Neuronal stem cell (in vitro differentiated cells): Measurements from ENCODE around the gene INSIG2. TPM values are rescaled to one million over a fixed set of nuclear protein-coding genes. Genes with fewer than 3 reads are reported as not detected.
A peak's percentile ranks its signal among the peaks of the same experiment; 100 is the strongest.

Experiments used
- DNase-seq: peaks from one replicate; pipeline ENCODE4 v3.0.0-alpha.2; 2013; ENCODE audit warnings: low spot score
- H2AFZ ChIP-seq: one replicate; pipeline ENCODE4 v1.6.1; 2013; ENCODE audit warnings: mild to moderate bottlenecking, low read length, inconsistent platforms
- H2AK5ac ChIP-seq: 2 replicates; pipeline ENCODE4 v1.6.1; 2013; ENCODE audit warnings: low read depth, mild to moderate bottlenecking, inconsistent platforms, low read length, moderate library complexity, mixed read lengths
- H2BK120ac ChIP-seq: 2 replicates; pipeline ENCODE4 v1.6.1; 2013; ENCODE audit warnings: low read depth, mild to moderate bottlenecking, inconsistent platforms, low read length, moderate library complexity, mixed read lengths
- H2BK12ac ChIP-seq: one replicate; pipeline ENCODE4 v1.6.1; 2013; ENCODE audit warnings: low read length, inconsistent platforms
- H2BK15ac ChIP-seq: 2 replicates; pipeline ENCODE4 v1.6.1; 2013; ENCODE audit warnings: mild to moderate bottlenecking, low read length, inconsistent platforms, mixed read lengths
- H2BK5ac ChIP-seq: one replicate; pipeline ENCODE4 v1.6.1; 2013; ENCODE audit warnings: inconsistent platforms, mild to moderate bottlenecking, low read length, moderate library complexity
- H3K14ac ChIP-seq: one replicate; pipeline ENCODE4 v1.6.1; 2013; ENCODE audit warnings: low read length, inconsistent platforms
- H3K18ac ChIP-seq: 2 replicates; pipeline ENCODE4 v1.6.1; 2013; ENCODE audit warnings: low read length, inconsistent platforms
- H3K23ac ChIP-seq: 2 replicates; pipeline ENCODE4 v1.6.1; 2013; ENCODE audit warnings: low read depth, mild to moderate bottlenecking, mixed read lengths, low read length, inconsistent platforms; ENCODE audit not compliant: poor library complexity
- H3K27ac ChIP-seq: replicated peaks from 3 replicates; pipeline ENCODE4 v1.5.1; 2013; ENCODE audit warnings: low read length, inconsistent platforms
- H3K27me3 ChIP-seq, 3 experiments: 2 replicates each; pipeline ENCODE4 v1.6.1; 2013; ENCODE audit warnings: low read length in 3 of 3, mild to moderate bottlenecking in 2 of 3, inconsistent platforms in 1 of 3, low read depth in 1 of 3, mixed read lengths in 1 of 3, moderate library complexity in 1 of 3; ENCODE audit not compliant: control insufficient read depth in 3 of 3, insufficient read depth in 3 of 3
- H3K36me3 ChIP-seq, 2 donors: replicated peaks in 1 of 2; 2 replicates each; pipeline ENCODE4 v1.6.1; 2013; ENCODE audit warnings: low read length in 2 of 2; ENCODE audit not compliant: control insufficient read depth in 2 of 2, insufficient read depth in 2 of 2
- H3K4ac ChIP-seq: 2 replicates; pipeline ENCODE4 v1.6.1; 2013; ENCODE audit warnings: inconsistent platforms, mild to moderate bottlenecking, low read length, moderate library complexity
- H3K4me1 ChIP-seq, 2 donors: 1 replicate in 1 of 2; 2 replicates in 1 of 2; pipeline ENCODE4 v1.6.1; 2013; ENCODE audit warnings: low read length in 2 of 2, low read depth in 1 of 2; ENCODE audit not compliant: control insufficient read depth in 2 of 2, insufficient read depth in 1 of 2
- H3K4me2 ChIP-seq: one replicate; pipeline ENCODE4 v1.6.1; 2013; ENCODE audit warnings: mild to moderate bottlenecking, low read length, inconsistent platforms; ENCODE audit not compliant: insufficient read depth, poor library complexity, severe bottlenecking
- H3K4me3 ChIP-seq, 2 donors: 2 replicates each; pipeline ENCODE4 v1.5.1; 2013; ENCODE audit warnings: low read length in 2 of 2, mild to moderate bottlenecking in 2 of 2, inconsistent platforms in 1 of 2, moderate library complexity in 1 of 2
- H3K79me1 ChIP-seq: one replicate; pipeline ENCODE4 v1.6.1; 2013; ENCODE audit warnings: low read depth, mild to moderate bottlenecking, inconsistent platforms, low read length, moderate library complexity
- H3K9ac ChIP-seq: one replicate; pipeline ENCODE4 v1.6.1; 2013; ENCODE audit warnings: mild to moderate bottlenecking, low read depth, low read length, inconsistent platforms; ENCODE audit not compliant: poor library complexity
- H3K9me3 ChIP-seq, 2 donors: replicated peaks in 1 of 2; 2 replicates each; pipeline versions ENCODE3 to v1.6.1; 2013; ENCODE audit warnings: low read length in 2 of 2, mild to moderate bottlenecking in 2 of 2, inconsistent platforms in 1 of 2, low read depth in 1 of 2, mixed read lengths in 1 of 2, moderate library complexity in 1 of 2; ENCODE audit not compliant: control insufficient read depth in 2 of 2, insufficient read depth in 1 of 2
- H4K8ac ChIP-seq: one replicate; pipeline ENCODE4 v1.6.1; 2013; ENCODE audit warnings: low read depth, mild to moderate bottlenecking, inconsistent platforms, low read length, moderate library complexity
- H4K91ac ChIP-seq: one replicate; pipeline ENCODE4 v1.6.1; 2013; ENCODE audit warnings: low read length, low read depth, mild to moderate bottlenecking, inconsistent platforms; ENCODE audit not compliant: poor library complexity
- WGBS, 2 donors: extraction: QIAGEN DNeasy Blood & Tissue Kit; methylation state at CpG; one replicate each; pipeline ENCODE4 v1.1.7; 2013; ENCODE audit warnings: missing lambda C conversion rate in 2 of 2, mixed read lengths in 1 of 2; ENCODE audit not compliant: insufficient read length in 2 of 2, insufficient replicate concordance in 1 of 2; ENCODE audit errors: extremely low coverage in 2 of 2; 5-methylcytosine and 5-hydroxymethylcytosine counted together
- polyA plus RNA-seq, 2 experiments: library from polyadenylated mRNA; stranded (reverse); fragments of 200-250 nt; gene quantifications; one replicate each; pipeline ENCODE4 v1.2.3, GENCODE V29; 2013

Gene INSIG2
- polyA plus RNA-seq (2013, experiment 1 of 2): 7.2 TPM
- polyA plus RNA-seq (2013, experiment 2 of 2): 7.2 TPM

GRCh38 chr2:118088051-118089024, at the start of gene INSIG2:
Gene INSIG2 (plus strand): TSS chr2:118088471. CDS start chr2:118096557, 8,086 bp downstream.
- Histone ChIP-seq H3K36me3 (no peaks in the 10 kb centered on the region), H3K27me3 (peaks cover 0 to 24% (median 0%) of the 10 kb centered on the region in 3 experiments), H3K23ac (peak within 1 kb of the TSS; percentile 58), H3K4me3 (peak within 1 kb of the TSS; percentile 92 to 97), H3K27ac (peak within 1 kb of the TSS; percentile 32), H3K4me1 (peaks cover 2 to 3% of the 10 kb centered on the region in 2 donors), H3K4me2 (peak within 1 kb of the TSS; percentile 71), H2AK5ac (no peak within 1 kb of the TSS), H4K8ac (no peak within 1 kb of the TSS), H3K18ac (peak within 1 kb of the TSS; percentile 88), H3K79me1 (peaks cover 4% of the 10 kb centered on the region), H3K9me3 (no peaks in the 10 kb centered on the region), H4K91ac (peak within 1 kb of the TSS; percentile 69), H2BK120ac (no peak within 1 kb of the TSS), H3K4ac (peak within 1 kb of the TSS; percentile 70), H2BK15ac (no peak within 1 kb of the TSS), H3K14ac (no peak within 1 kb of the TSS), H2BK12ac (no peak within 1 kb of the TSS), H2AFZ (peak within 1 kb of the TSS; percentile 95), H2BK5ac (peak within 1 kb of the TSS; percentile 88), H3K9ac (peak within 1 kb of the TSS; percentile 91)
- peak; percentile 96 for DNase-seq
- no CpG with 5 or more reads among the region's 63 CpGs for WGBS, 2 donors

DNA sequence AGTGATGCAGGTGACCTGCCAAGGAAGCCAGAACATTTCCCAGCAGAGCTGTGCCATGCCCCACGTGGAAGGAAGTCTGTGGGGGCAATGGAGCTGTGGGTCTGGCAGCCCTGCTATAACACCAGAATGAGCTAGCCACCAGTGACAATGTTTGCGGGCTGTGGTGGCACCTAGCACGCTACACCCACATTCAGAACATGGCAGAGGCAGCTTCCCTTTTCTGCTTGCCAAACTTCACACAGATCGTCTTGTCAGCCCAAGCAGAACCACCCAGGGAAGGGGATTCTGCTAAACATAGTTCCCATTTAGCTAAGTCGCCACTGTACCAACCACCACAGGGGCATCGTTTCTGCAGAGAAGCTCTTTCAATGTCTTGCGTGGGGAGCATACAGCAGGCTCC, 47.4 kb upstream of the INSIG2 start:
- H2BK5ac ChIP-seq: no peak overlapping the region
- DNase-seq: no peak
- no peaks in the 10 kb centered on the region for H3K36me3 ChIP-seq

DNA sequence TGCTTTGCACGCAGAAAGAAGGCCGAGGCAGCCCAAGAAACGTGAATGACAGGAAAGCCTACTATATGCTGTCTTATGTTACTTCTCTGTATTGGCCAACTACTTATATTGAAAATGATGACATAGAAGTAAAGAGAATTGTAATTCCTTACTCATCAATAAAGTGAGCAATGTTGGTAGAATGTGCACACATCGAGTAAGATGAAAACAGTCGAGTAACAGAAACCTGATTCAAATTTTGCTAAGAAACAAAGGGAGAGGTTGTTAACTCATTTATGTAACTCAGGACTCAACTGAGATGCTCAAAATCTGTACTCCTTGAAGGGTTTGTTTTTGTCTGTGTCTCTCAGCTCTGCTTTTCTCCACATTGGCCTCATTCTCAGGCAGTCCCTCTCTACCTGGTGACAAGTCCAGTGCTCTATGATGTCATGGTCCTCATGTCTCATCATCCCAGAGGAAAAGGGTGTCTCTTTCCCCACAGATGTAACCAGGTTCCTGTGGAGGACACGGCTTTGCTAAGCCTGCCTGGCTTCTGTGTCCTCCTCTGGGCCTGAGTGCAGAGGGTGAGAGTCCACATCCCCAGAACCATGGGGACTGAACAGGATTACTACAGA, 44.1 kb upstream of the INSIG2 start:
- no peak overlapping the region for H3K4me3 ChIP-seq
- H2BK5ac ChIP-seq: no peak overlapping the region
- no peaks in the 10 kb centered on the region for H3K36me3 ChIP-seq
- no peak overlapping the region for H3K27ac ChIP-seq
- H3K4me2 ChIP-seq: no peak overlapping the region
- no peak overlapping the region for H3K4ac ChIP-seq
- no peaks in the 10 kb centered on the region for H3K4me1 ChIP-seq
- WGBS, 2 donors: no CpG with 5 or more reads among the region's 6 CpGs
- no peak overlapping the region for H4K91ac ChIP-seq
- H4K8ac ChIP-seq: no peak overlapping the region
- no peak overlapping the region for H3K23ac ChIP-seq
- H3K27me3 ChIP-seq: peaks cover 0 to 39% (median 0%) of the 10 kb centered on the region in 3 experiments
- no peaks in the 10 kb centered on the region for H3K9me3 ChIP-seq
- H3K9ac ChIP-seq: no peak overlapping the region
- H2BK120ac ChIP-seq: no peak overlapping the region
- H2AFZ ChIP-seq: no peak overlapping the region
- H2AK5ac ChIP-seq: no peak overlapping the region
- H2BK12ac ChIP-seq: no peak overlapping the region
- no peak for DNase-seq
- no peaks in the 10 kb centered on the region for H3K79me1 ChIP-seq
- no peak overlapping the region for H2BK15ac ChIP-seq
- H3K18ac ChIP-seq: no peak overlapping the region
- no peak overlapping the region for H3K14ac ChIP-seq

More for the DNA sequence above, 47.4 kb upstream of the INSIG2 start:
- H2BK120ac ChIP-seq: no peak overlapping the region
- no peak overlapping the region for H3K27ac ChIP-seq
- H3K4me2 ChIP-seq: no peak overlapping the region
- no peak overlapping the region for H2AFZ ChIP-seq
- H3K4me1 ChIP-seq: no peaks in the 10 kb centered on the region
- no peak overlapping the region for H3K23ac ChIP-seq
- no peak overlapping the region for H4K91ac ChIP-seq
- no peak overlapping the region for H2BK15ac ChIP-seq
- no peak overlapping the region for H2AK5ac ChIP-seq
- H2BK12ac ChIP-seq: no peak overlapping the region
- no peak overlapping the region for H3K18ac ChIP-seq
- no peak overlapping the region for H3K9ac ChIP-seq
- H3K14ac ChIP-seq: no peak overlapping the region
- no CpG with 5 or more reads among the region's 7 CpGs for WGBS, 2 donors
- no peaks in the 10 kb centered on the region for H3K79me1 ChIP-seq
- no peak overlapping the region for H3K4ac ChIP-seq
- H3K4me3 ChIP-seq: no peak overlapping the region
- no peak overlapping the region for H4K8ac ChIP-seq
- no peaks in the 10 kb centered on the region for H3K9me3 ChIP-seq
- H3K27me3 ChIP-seq: peaks cover 0 to 23% (median 0%) of the 10 kb centered on the region in 3 experiments

GRCh38 chr2:118044854-118045253, 43.4 kb upstream of the INSIG2 start:
- Histone ChIP-seq H3K23ac (no peak overlapping the region), H3K27ac (no peak overlapping the region), H3K79me1 (no peaks in the 10 kb centered on the region), H3K36me3 (no peaks in the 10 kb centered on the region), H3K18ac (no peak overlapping the region), H3K4me1 (no peaks in the 10 kb centered on the region), H3K9me3 (no peaks in the 10 kb centered on the region), H3K14ac (no peak overlapping the region), H3K4ac (no peak overlapping the region), H3K4me2 (no peak overlapping the region), H3K27me3 (peaks cover 0 to 43% (median 0%) of the 10 kb centered on the region in 3 experiments), H2BK120ac (no peak overlapping the region), H2AK5ac (no peak overlapping the region), H2BK12ac (no peak overlapping the region), H2AFZ (no peak overlapping the region), H2BK5ac (no peak overlapping the region), H4K91ac (no peak overlapping the region), H3K4me3 (no peak overlapping the region), H2BK15ac (no peak overlapping the region), H4K8ac (no peak overlapping the region), H3K9ac (no peak overlapping the region)
- no CpG with 5 or more reads among the region's 2 CpGs for WGBS, 2 donors
- no peak for DNase-seq
